ENCODE data around the gene EPN1.

DNA sequence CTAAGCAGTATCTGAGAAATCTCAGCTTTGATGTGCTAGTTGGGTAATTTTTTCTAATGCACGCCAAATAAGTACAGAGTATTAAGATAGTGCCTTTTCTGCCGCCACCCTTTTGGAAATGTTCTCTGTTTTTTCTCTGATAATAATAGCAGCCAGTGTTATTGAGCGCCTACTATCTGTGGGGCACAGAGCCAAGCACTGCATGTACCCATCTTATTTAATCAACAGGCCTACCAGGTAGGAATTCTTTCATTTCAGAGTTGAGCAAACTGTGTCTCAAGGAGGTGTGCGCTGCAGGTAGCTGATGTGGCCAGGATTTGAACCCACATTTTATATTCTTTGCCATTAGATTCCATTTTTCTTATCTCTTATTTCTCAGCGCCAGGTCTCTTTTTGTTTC is 1.4 kb downstream of the EPN1 start:
- TF ChIP-seq YY1 (IDR thresholded peaks at IDR 0.05; ENCODE audit: low read depth) (no peak), TCF12 (IDR thresholded peaks at IDR 0.05; ENCODE audit: low read depth) (no peak), EGR1 (IDR thresholded peaks at IDR 0.05) (no peak), TAF1 (IDR thresholded peaks at IDR 0.05; ENCODE audit: low read depth) (no peak), RAD21 (IDR thresholded peaks at IDR 0.05; ENCODE audit: low read depth) (no peak)

All from Ishikawa (cell line).